ENCODE measurements around the gene GABRA4. TPM values are rescaled to one million over a fixed set of nuclear protein-coding genes. Genes with fewer than 3 reads are reported as not detected.

Gene GABRA4
- total and polyA plus RNA-seq, 8 donors, result 0.05 to 0.37 TPM; not detected in 6

DNA sequence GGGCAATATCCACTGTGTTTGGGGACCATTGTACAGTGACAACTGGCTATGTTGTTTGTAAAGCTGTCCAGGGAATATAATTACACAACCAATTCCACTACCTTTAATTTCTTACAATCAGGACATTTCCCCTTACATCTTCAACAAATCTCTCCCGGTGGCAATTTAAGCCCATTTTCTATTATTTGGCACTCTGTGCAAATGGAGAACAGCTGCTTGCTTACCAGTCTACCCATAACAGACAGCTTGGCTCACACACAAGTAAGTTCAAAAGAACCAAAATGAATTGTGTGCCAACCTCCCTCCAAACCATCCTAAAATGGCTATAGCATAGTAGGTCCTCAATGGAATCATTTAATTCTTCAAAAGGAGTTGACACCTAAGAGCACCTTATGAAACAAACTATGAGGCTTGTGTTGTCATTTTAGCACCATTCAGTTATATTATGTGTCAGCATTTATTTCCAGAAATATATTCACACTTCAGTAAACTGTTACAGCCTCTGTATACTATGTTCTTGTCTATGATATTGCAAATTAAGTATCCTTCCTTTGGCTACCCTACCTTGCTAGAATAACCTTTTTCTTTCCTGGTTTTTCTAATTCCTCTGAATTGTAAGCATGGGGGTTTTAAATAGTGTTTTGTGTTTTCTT, 18.4 kb downstream of the GABRA4 start:
- Histone ChIP-seq H3K27ac (no peak overlapping the region), H3K36me3 (no peaks in the 10 kb centered on the region), H3K4me1 (no peaks in the 10 kb centered on the region), H3K9me3 (no peaks in the 10 kb centered on the region), H3K27me3 (no peaks in the 10 kb centered on the region), H3K4me3 (no peak overlapping the region)
- no peak for DNase-seq
- no peak for TF ChIP-seq EP300 (IDR thresholded peaks at IDR 0.05)
- no peak for TF ChIP-seq POLR2AphosphoS5 (IDR thresholded peaks at IDR 0.05)
- TF ChIP-seq POLR2A (IDR thresholded peaks at IDR 0.05), result no peak
- no peak for TF ChIP-seq CTCF (IDR thresholded peaks at IDR 0.05)
- intact Hi-C loops (cut with DNase I; ENCODE audit: low total_unique reads), result no loop called here
- WGBS, 5 donors, result 79 to 94% (median 86%) methylated on average over 1 of the region's 1 CpG

DNA sequence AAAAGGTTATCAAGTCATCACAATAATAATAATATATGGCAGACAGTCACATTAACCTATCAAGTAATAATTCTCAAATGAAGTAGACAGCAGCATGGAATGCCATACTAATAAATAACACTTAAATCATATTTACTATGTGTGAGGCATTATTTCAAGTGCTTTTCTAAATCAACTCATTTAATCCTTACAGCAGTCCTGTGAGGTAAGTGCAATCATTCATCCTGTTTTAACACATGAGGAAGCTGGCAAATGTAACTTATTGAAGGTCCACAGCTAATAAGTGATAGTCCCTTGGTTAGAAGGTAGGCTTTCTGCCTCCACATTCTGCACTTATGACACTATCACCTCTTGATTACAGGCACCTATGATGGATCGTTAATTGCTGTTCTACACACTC, 24.5 kb downstream of the GABRA4 start:
- no peak for DNase-seq
- no peak for TF ChIP-seq CTCF (IDR thresholded peaks at IDR 0.05)
- no peak for TF ChIP-seq EP300 (IDR thresholded peaks at IDR 0.05)
- TF ChIP-seq POLR2AphosphoS5 (IDR thresholded peaks at IDR 0.05), result no peak
- no peak for TF ChIP-seq POLR2A (IDR thresholded peaks at IDR 0.05)
- no peaks in the 10 kb centered on the region for H3K4me1 ChIP-seq
- intact Hi-C loops (cut with DNase I; ENCODE audit: low total_unique reads), result no loop called here
- no peaks in the 10 kb centered on the region for H3K27me3 ChIP-seq
- no peak overlapping the region for H3K27ac ChIP-seq
- 79 to 94% (median 87%) methylated on average over 1 of the region's 1 CpG for WGBS, 5 donors
- H3K36me3 ChIP-seq, result no peaks in the 10 kb centered on the region
- no peak overlapping the region for H3K4me3 ChIP-seq
- H3K9me3 ChIP-seq, result no peaks in the 10 kb centered on the region

DNA sequence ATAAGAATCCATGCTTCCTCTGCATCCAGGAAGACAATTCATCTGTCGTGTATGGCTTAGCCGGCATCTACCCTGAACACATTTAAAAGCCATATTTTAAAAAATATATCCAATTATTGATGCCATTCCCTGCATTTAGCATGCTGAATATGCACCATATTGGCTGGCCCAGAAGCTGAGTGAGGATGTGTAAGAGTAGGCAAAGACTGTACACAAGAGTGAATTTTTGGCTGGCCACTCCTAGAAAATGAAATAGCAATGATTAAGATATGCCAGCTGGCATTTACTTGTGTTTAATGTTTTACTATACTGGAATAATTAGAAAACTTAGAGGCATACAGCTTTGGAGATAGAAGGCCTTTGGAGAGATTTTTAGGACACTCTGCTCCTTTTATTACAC, 25.8 kb downstream of the GABRA4 start:
- H3K27ac ChIP-seq, result no peak overlapping the region
- no peaks in the 10 kb centered on the region for H3K27me3 ChIP-seq
- no peaks in the 10 kb centered on the region for H3K9me3 ChIP-seq
- WGBS, 5 donors, result 88 to 96% (median 91%) methylated on average over 2 of the region's 2 CpGs
- TF ChIP-seq CTCF (IDR thresholded peaks at IDR 0.05), result no peak
- no peak for TF ChIP-seq POLR2AphosphoS5 (IDR thresholded peaks at IDR 0.05)
- TF ChIP-seq POLR2A (IDR thresholded peaks at IDR 0.05), result no peak
- no peak for TF ChIP-seq EP300 (IDR thresholded peaks at IDR 0.05)
- H3K4me1 ChIP-seq, result no peaks in the 10 kb centered on the region
- no peak for DNase-seq
- H3K4me3 ChIP-seq, result no peak overlapping the region
- H3K36me3 ChIP-seq, result no peaks in the 10 kb centered on the region
- intact Hi-C loops (cut with DNase I; ENCODE audit: low total_unique reads), result no loop called here

GRCh38 chr4:46958742-46959488, 34.5 kb downstream of the GABRA4 start:
- Histone ChIP-seq H3K4me3 (no peak overlapping the region), H3K9me3 (no peaks in the 10 kb centered on the region), H3K36me3 (no peaks in the 10 kb centered on the region), H3K27ac (no peak overlapping the region), H3K4me1 (no peaks in the 10 kb centered on the region), H3K27me3 (no peaks in the 10 kb centered on the region)
- 67 to 74% (median 72%) methylated on average over 2 of the region's 2 CpGs for WGBS, 5 donors
- TF ChIP-seq POLR2A (IDR thresholded peaks at IDR 0.05), result no peak
- TF ChIP-seq EP300 (IDR thresholded peaks at IDR 0.05), result no peak
- no peak for TF ChIP-seq POLR2AphosphoS5 (IDR thresholded peaks at IDR 0.05)
- no peak for DNase-seq
- intact Hi-C loops (cut with DNase I; ENCODE audit: low total_unique reads), result no loop called here

- no peak overlapping the region for H3K4me3 ChIP-seq
- WGBS, 5 donors, result 56 to 62% (median 58%) methylated on average over 4 of the region's 4 CpGs
- H3K36me3 ChIP-seq, result no peaks in the 10 kb centered on the region
- no peaks in the 10 kb centered on the region for H3K4me1 ChIP-seq
- H3K27me3 ChIP-seq, result no peaks in the 10 kb centered on the region
- TF ChIP-seq CTCF (IDR thresholded peaks at IDR 0.05), result no peak
- TF ChIP-seq EP300 (IDR thresholded peaks at IDR 0.05), result no peak
- H3K9me3 ChIP-seq, result no peaks in the 10 kb centered on the region
- DNase-seq, result no peak
- H3K27ac ChIP-seq, result no peak overlapping the region
- intact Hi-C loops (cut with DNase I; ENCODE audit: low total_unique reads), result no loop called here
Measured at GRCh38 chr4:46956451-46956850, 36.9 kb downstream of the GABRA4 start.
